Left ventricle myocardium superior (tissue), 1 donor: ENCODE measurements around the gene FRAS1. TPM values are rescaled to one million over a fixed set of nuclear protein-coding genes. Genes with fewer than 3 reads are reported as not detected.
"Not testable (repeated sequence)": the region's sequence is repeated elsewhere in the genome, so short reads cannot be mapped to it uniquely, and the experiment has no call there.

Experiments used
- ATAC-seq: fragments of 200-7000 bp; cut with Tn5 transposase; one replicate; pipeline ENCODE4 v1.9.1; 2020; ENCODE audit warnings: mild to moderate bottlenecking, moderate library complexity
- DNase-seq: peaks from one replicate; pipeline ENCODE4 v3.0.0-alpha.2; 2020
- intact Hi-C: fragments of 100-400 bp; cut with micrococcal nuclease; formaldehyde crosslinking; loops from one replicate; pipeline ENCODE4 v1.11.0; 2022
- total RNA-seq: library from RNA; stranded (reverse); fragmentation: NEBNext Ultra II Directional; extraction: Animal tissue kit (Norgen Biotek cat#: 25700); gene quantifications from one replicate; pipeline ENCODE4 v1.2.1, GENCODE V29; 2021
- donor health status: DM: no; HTN: yes; CAD: no; lungs with severe emphysema.

Gene FRAS1
- total RNA-seq, 1 donor from 2014 or later: 3.7 TPM

DNA sequence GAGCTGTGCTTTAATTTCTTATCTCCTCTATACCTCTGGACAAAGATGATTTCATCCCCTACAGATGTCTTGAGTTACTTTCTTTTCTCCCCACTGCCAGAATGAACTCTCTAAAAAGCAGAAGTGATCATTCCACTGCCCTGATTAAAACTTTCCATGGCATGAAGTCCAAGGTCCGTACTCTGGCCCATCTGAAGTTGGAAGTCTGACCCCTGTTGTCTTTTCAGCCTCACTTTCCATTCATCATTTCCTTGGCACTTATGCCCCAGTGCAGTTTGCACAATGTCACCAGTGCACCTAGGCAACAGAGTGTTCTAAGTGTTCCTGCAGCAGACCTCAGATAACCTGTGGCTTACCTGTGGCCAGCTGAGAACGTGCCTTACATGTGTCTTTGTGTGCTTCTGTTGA lies 242.4 kb downstream of the FRAS1 start:
- ATAC-seq (no peak), DNase-seq (no peak)
- intact Hi-C loops: no loop called here

- DNase-seq, ATAC-seq, intact Hi-C loops: not testable (repeated sequence)
These were observed 250.1 kb downstream of the FRAS1 start for GRCh38 chr4:78307263-78307662.

GRCh38 chr4:78308517-78308916 lies 251.4 kb downstream of the FRAS1 start:
- ATAC-seq: no peak
- intact Hi-C loops: no loop called here

GRCh38 chr4:78309352-78309751 lies 252.2 kb downstream of the FRAS1 start:
- no peak for ATAC-seq
- intact Hi-C loops: no loop called here
- no peak for DNase-seq

More at GRCh38 chr4:78308517-78308916, 251.4 kb downstream of the FRAS1 start:
- DNase-seq: no peak

DNA sequence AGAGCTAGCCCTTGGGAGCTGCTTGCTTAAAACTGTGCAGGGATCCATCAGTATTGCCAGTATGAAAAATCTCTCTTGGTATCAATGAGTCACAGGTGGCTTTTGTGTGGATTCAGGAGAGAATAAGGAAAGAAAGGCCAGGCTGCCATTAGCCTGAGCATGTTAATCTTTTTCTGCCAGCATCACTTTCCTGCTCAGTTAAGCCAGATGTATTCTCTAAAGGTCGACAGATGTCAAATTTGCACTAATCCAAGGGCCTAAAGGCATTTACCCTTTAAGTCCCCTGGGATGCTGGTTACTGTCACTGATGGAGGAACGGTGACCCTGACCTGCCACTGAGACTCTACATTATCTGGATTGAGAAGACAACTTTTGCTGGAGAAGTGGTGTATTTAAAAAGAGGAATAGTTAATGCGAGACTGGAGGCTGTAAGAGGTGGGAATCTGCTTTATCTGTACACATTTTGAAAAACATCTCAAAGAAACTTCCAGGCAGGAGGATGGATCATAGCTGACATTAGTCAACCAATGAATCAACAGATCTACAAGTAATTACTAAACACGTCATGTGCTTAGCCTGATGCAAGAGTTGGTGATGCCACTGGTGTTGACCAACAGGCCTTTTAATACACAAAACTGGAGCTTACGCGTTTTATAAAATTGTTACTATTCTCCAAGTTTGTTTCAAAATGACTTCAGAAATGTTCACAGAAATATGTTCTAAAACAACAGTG lies 253.1 kb downstream of the FRAS1 start:
- DNase-seq: no peak
- ATAC-seq: no peak
- intact Hi-C loops: no loop called here

DNA sequence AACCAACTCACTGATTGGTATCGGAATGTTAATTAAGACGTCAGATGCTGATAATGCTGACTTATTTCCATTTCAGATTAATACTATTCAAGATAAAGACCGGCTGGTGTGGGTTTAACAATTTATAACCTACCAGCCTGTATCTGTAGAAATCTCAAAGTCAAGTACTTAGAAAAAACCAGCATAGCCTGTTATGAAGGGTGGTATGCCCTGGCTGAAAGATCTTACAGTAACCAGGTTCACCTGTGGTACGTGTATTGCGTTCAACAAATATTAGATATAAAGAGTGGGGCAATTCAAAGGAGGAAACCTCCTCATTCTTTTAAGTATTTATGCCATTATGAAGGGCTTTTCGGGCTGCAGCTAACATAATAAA lies 253.6 kb downstream of the FRAS1 start:
- intact Hi-C loops: no loop called here
- DNase-seq (no peak), ATAC-seq (no peak)

GRCh38 chr4:78311306-78311705 lies 254.2 kb downstream of the FRAS1 start:
- no peak for ATAC-seq
- intact Hi-C loops: no loop called here
- DNase-seq: no peak

GRCh38 chr4:78312989-78313753 lies 256.0 kb downstream of the FRAS1 start:
- ATAC-seq (no peak), DNase-seq (no peak)
- intact Hi-C loops: no loop called here

DNA sequence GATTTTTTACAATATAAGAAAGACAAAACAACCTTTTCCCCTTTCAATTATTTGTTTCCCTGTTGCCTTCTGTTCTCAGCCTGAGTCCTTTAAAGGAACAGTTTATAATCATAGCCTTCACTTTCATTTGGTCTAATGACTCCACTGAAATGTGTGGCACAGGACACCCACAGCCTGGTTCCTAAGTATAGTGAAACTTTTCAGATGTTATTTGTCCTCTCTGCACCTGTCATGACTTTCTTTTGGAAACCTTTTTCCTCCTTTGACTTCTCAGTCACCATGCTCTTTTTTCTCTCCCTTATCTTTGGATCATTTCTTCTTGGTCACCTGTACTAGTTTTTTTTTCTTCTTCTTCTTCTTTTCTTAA lies 256.6 kb downstream of the FRAS1 start:
- ATAC-seq: no peak

DNA sequence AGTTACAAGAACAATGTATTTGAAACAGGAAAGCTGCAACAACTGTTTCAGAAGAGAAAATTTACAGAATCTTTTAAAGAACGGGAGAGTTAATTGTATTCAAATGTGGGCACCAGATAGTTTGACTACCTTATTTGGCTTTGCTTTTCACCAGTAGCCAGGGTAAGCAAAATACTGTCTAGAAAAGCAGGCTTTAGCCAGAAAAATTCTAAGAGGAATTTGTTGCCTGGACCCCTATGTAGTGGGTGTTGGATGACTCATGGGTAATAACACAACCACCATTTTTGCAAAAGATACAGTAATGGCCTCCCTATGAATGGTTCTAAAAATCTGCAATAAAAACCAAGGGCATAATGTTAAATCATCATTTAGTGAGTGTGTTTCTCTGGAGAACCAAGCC lies 261.0 kb downstream of the FRAS1 start:
- intact Hi-C loops: no loop called here
- ATAC-seq (no peak), DNase-seq (no peak)

More for the DNA sequence above, 256.6 kb downstream of the FRAS1 start:
- intact Hi-C loops: no loop called here
- no peak for DNase-seq

- DNase-seq (no peak), ATAC-seq (no peak)
- intact Hi-C loops: no loop called here
These were observed 263.3 kb downstream of the FRAS1 start for GRCh38 chr4:78320349-78320935.

DNA sequence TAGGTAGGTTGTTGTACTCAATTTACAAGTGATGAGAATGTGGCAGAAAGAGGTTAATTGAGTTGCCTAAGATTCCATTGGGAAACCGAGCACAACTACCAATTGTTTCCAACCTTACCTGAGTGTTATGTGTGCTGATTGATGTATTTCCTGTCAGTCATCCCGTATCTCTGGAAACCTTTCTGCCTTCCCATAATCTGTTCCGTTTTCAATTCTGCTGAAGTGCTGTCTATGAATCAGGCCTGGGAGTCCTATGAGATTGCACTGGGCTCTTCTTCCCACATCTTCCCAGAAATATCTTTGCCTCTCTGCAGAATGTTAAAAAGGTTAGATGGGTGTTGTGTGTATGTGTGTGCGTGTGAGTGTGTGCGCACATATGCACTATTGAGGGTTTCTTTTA lies 264.9 kb downstream of the FRAS1 start:
- intact Hi-C loops: no loop called here
- no peak for DNase-seq

DNA sequence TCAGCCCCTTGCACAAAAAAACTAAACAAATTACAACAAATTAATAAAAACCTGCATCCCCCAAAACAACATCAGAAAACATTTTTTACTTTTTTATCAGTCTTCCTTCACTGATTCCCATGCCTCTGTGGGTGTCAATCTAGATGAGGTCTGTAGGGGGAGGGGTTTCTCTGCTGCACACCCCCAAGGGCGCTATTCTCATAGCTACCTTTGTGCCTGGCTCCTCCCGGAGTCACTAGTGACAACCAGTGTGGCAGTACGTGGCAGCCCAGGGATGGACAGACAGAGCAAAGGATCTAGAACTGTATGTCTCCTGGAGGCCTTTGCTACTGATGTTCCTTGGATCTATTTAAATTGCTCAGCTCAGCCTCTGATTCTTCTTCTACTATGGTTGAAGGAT lies 266.3 kb downstream of the FRAS1 start:
- DNase-seq: no peak
- no peak for ATAC-seq
- intact Hi-C loops: no loop called here

More for the DNA sequence above, 264.9 kb downstream of the FRAS1 start:
- no peak for ATAC-seq

- no peak for ATAC-seq
- DNase-seq: no peak
- intact Hi-C loops: no loop called here
These were observed 267.5 kb downstream of the FRAS1 start for GRCh38 chr4:78324625-78325024.

DNA sequence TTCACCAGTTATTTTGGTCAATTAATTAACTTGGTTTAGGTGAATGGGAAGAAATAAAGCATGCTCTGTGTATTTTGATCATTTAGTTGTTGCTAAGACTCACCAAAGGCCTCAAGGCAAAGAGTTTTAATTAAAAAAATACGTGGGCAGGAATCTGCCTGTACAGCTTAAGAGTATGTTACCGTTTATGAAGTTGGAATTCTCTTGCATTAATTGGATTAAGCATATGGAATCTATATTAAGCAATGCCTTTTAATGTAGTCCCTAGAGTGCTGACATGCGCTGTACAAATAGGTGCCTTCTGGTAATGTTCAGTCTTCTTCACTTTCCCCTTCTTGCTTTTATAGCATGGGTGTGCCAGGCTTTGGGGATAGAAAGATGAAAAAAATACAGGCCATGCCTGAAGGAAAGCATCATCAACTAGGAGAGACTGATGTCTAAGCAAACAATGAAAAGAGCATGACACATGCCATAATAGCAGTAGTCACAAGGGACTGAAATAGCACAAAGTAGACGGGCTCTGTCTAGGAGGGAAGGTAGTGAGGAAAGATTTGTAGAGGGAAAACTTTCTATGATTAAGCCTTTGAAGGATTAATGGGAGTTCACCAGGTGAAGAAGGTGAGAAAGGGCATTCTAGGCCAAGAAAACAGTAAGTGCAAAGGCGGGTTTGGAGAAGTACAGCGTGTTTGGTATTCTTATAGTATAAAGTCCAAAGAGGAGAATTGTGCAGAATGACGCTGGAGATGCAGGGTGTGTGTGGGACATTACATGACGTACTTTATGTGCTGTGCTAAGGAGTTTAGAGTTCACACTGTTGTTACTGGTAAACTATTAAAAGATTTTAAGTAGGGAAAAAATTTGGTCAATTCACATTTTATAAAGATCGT lies 268.4 kb downstream of the FRAS1 start:
- no peak for ATAC-seq
- intact Hi-C loops: no loop called here
- no peak for DNase-seq

DNA sequence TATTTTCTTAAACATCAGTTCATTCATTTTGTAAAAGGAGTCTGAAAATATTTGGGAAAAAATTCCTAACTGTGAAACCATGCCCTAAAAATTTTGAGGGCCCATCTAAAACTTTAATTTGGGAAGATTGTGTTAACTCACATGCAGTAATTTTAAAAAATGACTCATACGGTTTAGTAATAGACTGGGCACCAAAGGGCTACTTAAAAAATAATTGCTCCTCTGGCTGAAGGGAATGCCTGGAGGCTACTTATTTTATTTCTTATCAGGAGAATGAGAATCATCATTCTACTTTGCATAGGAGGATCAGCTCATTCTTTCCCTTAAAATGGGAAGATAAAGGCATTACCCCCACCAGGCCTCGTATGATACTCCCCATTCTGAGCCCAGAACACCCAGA lies 271.5 kb downstream of the FRAS1 start:
- intact Hi-C loops, ATAC-seq, DNase-seq: not testable (repeated sequence)

DNA sequence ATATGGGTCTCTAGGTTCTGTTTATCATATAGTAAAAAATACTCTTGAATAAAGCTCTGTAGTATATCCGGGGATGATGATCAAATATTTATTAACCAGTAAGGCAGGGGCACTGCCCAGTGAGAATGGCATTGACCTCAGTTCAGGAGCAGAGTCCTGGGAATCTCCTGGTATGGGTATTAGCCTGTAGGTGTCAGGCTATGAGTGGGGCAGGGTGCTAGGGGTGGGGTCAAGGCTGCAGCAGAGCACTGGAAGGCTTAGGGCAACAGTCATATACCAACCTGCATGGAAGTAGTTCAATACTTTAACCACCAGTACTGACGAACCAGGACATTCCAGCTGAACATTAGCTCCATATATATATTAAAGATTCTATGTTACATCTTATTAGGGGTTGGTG lies 274.1 kb downstream of the FRAS1 start:
- intact Hi-C loops: no loop called here
- ATAC-seq: no peak
- DNase-seq: no peak

GRCh38 chr4:78331965-78332364 lies 274.8 kb downstream of the FRAS1 start:
- ATAC-seq (no peak), DNase-seq (no peak)
- intact Hi-C loops: no loop called here

- ATAC-seq: no peak
- intact Hi-C loops: no loop called here
- DNase-seq: no peak
These were observed 275.9 kb downstream of the FRAS1 start for GRCh38 chr4:78332976-78333375.
